Adrenal gland (tissue), 5 donors: ENCODE data around the gene ABL1.

Experiments used
- POLR2A ChIP-seq, 2 donors: fragments of 450-650 bp; IDR thresholded peaks; one replicate each; pipeline ENCODE4 v1.6.1; 2017; ENCODE audit warnings: antibody characterized with exemption in 2 of 2, mild to moderate bottlenecking in 2 of 2, moderate library complexity in 1 of 2
- TF ChIP-seq, protein P1 (sequence below), 6 experiments: fragments of 450-650 bp in 4 of 6; fragments of 200-600 bp in 2 of 6; sonication (generic) in 1 of 6; IDR thresholded peaks; 1 replicate in 5 of 6; 2 replicates in 1 of 6; pipeline versions ENCODE4 v1.5.1 to v1.8.0; 2016 to 2021; ENCODE audit warnings: antibody characterized with exemption in 6 of 6, mild to moderate bottlenecking in 2 of 6, moderate library complexity in 1 of 6
- donor health status: DM: no; HTN: no; CAD: no.

- TF ChIP-seq, protein P1, sequence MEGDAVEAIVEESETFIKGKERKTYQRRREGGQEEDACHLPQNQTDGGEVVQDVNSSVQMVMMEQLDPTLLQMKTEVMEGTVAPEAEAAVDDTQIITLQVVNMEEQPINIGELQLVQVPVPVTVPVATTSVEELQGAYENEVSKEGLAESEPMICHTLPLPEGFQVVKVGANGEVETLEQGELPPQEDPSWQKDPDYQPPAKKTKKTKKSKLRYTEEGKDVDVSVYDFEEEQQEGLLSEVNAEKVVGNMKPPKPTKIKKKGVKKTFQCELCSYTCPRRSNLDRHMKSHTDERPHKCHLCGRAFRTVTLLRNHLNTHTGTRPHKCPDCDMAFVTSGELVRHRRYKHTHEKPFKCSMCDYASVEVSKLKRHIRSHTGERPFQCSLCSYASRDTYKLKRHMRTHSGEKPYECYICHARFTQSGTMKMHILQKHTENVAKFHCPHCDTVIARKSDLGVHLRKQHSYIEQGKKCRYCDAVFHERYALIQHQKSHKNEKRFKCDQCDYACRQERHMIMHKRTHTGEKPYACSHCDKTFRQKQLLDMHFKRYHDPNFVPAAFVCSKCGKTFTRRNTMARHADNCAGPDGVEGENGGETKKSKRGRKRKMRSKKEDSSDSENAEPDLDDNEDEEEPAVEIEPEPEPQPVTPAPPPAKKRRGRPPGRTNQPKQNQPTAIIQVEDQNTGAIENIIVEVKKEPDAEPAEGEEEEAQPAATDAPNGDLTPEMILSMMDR (IDR thresholded peaks at IDR 0.05), result no peak
- TF ChIP-seq POLR2A (IDR thresholded peaks at IDR 0.05), result no peak
Observed at GRCh38 chr9:130931508-130932254, 96.6 kb downstream of the ABL1 start.
